CD4-positive, alpha-beta T cell treated with Interleukin-10 for 1 hour (primary cell): ENCODE data around the gene GPR173.

Source experiments
- DNase-seq: peaks from one replicate; pipeline ENCODE4 v3.0.0-alpha.2; 2020

The GPR173 gene

GRCh38 chrX:53089925-53090324 lies 41.3 kb downstream of the GPR173 start:
- no peak for DNase-seq

DNA sequence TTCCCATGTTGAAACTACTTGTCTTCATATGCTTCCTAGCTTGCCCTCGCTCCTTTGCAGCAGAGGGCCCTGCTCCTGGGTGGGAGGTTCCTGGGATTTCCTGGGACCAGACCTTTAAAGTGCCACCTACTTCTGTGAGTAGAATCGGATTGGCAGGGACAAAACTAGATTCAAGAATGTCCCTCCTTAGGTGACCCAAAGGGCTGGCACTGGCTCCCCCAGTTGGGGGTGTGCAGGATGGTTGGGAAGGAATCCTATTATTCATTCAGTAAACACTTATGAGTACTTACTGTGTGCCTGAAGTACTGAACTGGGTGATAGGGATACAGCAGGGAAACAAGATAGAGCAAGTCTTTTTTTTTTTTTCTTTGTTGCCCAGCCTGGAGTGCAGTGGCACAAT lies 42.8 kb downstream of the GPR173 start:
- no peak for DNase-seq

- peak; percentile 80 for DNase-seq
Observed at GRCh38 chrX:53093177-53093655, 44.6 kb downstream of the GPR173 start.

- DNase-seq: peak; percentile 90
Observed at GRCh38 chrX:53093748-53094581, 45.4 kb downstream of the GPR173 start, which contains the start of gene KANTR. KANTR (plus strand) TSS chrX:53094142; CDS start chrX:53124273, 30,131 bp downstream.

GRCh38 chrX:53094582-53094905 lies 46.0 kb downstream of the GPR173 start:
- no peak for DNase-seq

- no peak for DNase-seq
Observed at GRCh38 chrX:53095796-53096195, 47.2 kb downstream of the GPR173 start.

DNA sequence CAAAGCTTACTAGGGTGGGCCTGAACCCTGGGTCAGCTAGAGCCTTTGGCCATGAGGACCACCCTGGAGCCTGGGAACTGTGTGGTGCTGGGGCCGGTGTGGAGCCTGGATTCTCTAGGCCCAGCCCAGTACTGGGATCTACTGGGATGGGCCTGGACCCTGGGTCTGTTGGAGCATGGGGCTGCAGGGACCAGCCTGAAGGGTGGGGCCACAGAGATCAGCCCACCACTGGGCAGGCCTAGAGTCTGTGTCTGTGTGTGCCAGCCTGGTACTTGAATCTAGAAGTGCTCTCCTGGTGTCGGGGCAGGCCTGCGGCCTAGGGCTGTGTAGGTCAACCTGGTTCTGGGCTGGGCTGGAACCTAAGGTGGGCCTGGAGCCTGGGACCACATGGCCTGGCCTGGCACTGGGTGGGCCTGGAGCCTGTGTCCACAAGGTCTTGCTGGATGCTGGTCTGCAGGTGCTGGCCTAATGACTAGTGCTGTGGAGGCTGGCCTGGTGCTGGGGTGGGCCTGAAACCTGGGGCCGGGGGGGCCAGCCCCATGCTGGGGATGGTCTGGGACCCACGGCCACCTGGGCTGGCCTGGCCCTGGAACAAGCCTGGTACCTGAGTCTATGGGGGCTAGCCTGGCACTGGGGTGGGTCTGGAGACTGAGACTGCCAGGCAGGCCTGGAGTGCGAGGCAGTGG lies 66.4 kb downstream of the GPR173 start:
- no peak for DNase-seq

GRCh38 chrX:53115550-53115874 lies 66.9 kb downstream of the GPR173 start:
- no peak for DNase-seq

DNA sequence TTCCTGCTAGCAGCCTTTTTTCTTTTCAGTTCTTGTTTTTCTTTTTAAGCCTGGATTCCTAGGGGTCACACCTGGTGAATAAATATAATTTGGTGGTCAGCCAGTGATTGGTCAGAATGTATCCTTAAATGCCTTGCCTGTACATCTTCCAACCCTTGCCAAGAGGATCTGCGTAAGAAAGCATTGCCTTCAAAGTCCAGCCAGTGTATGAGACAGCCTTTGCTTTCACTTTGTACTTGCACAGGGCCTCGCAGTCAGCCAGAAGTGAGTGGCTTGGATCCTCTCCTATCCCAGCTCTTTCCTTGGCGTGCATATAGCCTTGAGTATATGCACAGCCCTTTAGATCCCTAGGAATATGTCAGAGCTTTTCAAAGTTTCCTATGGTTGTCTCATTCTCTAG lies 67.5 kb downstream of the GPR173 start:
- DNase-seq: no peak

DNA sequence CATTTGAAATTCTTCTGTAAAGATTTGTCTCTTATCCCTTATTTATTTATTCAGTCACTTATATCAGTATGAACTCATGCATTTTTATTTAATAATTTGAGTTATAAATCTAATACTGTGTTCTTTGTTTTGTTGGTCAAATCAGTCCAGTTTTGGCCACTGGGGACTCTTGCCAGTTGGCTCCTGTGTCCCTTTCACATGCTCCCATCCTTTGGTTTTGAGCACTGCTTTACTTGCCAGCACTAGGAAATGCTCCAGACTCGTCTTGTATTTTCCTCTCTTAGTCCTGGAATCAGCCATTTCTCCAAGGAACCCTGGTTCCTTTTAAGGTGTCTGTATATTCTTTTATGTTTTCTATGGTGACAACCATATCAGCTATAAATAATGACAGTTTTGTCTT lies 73.4 kb downstream of the GPR173 start:
- DNase-seq: no peak

DNA sequence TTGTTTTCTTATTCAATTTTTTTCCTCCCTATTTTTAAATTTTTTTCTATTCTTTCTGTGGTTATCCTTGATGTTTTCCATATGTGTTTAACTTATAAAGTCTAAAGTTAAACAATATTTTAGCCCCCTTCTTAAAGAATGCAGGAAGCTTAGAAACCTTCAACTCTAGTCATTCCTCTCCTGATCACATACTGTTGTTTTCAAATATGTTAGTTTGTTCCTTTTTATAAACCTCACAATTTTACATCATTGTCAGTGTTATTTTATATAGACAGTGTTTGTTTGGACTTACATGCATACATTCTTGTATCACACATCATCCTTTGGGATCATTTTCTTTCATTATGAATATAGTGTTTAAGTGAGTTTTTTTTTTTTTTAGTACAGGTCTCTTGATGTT lies 76.9 kb downstream of the GPR173 start:
- no peak for DNase-seq

DNA sequence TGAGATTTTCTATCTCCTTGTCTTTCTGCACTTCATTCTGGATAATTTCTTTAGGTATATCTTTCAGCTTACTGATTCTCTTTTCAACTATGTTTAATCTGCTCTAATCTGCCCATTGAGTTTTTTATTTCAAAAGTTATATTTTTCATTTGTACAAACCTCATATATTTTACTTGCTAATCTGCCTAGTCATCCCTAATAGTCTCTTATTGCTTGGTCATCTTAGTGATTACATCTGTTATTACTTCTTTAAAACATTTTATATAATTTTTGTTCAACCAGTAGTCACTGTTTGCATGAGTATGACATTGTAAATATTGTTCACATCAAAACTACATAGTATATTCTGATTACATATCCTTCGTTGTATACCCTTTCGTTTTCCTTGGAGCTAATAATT lies 77.8 kb downstream of the GPR173 start:
- no peak for DNase-seq

DNA sequence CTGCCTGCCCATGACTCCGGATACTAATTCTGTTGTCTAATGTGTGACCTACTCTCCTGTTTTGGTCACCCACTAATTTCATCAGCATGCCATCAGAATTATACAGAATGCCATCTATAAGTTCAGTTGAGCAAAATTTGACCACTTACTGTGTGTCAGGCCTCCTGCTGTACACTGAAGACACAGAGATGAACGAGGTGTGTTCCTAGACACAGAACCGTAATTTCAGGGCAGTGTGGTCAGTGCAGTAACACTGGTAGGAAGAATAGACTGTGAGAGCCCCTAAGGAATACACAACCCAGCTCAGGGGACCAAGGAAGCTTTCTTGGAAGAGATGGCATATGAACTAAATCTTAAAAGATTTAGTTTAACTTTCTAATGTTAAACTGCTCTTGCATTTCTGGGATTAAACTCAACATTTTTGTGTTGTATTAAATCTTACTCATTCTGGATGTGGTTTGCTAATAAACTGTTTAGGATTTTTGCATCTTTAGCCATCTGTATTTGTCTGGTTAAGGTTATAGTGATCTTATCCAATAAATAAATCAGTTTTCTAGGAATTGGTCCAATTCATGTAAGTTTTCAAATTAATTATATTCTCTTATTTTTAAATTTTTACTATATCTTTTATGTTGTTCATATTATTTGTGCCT lies 79.6 kb downstream of the GPR173 start:
- no peak for DNase-seq
